GM21786 (cell line): ENCODE data around the gene KCNK4.
A peak's percentile ranks its signal among the peaks of the same experiment; 100 is the strongest.
"Not testable (repeated sequence)": the region's sequence is repeated elsewhere in the genome, so short reads cannot be mapped to it uniquely, and the experiment has no call there.

Source experiments
- ATAC-seq: cut with Tn5 transposase; IDR thresholded peaks from one replicate; pipeline ENCODE4 v1.9.1; 2021; ENCODE audit not compliant: unreplicated experiment

KCNK4 gene

DNA sequence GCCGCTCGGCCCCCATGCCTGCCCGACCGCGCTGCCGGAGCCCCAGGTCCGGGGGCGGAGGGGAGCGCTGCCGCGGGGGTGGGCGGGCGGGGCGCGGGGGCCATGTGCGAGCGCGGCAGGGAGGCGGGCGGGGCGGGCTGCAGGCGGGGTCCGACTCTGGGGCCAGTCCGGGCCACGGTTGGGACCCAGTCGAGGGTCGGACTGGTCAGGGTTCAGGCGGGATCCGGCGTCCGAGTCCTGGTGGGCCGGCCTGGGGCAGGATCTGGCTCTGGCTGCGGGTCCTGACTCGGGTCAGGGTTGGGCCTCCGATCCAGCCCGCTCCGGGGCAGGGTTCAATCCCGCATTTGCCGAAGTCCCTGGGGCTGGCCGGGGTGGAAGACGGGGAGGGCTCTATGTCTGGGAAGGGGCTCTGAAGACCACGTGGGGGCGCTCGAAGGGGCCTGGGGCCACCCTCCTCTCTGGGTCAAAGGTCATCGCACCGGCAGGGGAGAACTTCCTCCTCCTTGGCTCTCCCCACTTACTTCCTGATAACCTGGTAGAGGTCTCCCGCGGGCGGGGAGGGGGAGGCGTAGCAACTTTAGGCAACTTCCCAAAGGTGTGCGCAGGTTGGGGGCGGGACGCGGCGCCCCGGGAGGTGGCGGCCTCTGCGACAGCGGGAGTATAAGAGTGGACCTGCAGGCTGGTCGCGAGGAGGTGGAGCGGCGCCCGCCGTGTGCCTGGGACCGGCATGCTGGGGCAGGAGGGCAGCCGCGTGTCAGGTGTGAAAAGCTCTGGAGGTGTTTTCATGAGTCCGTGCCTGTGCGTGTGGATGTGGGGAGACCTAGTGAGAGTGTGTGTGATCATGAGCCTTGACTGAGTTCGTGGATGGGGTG is 14.8 kb downstream of the KCNK4 start:
- ATAC-seq = peak; percentile 28

DNA sequence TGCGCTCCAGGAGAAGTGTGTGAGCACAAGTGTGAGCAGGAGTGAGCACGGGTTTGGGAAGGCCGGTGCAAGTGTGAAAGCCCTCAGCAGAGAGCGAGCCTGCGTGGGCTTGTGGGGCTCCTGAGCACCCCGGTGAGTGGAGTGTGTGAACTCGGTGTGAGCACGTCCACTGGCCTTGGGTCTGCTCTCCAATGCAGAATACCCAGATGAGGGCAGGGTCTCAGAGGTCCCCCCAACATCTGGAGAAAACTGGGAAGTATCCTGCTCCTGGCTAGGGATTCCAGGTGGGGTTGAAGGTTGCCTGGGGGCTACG is 15.4 kb downstream of the KCNK4 start:
- no peak for ATAC-seq

DNA sequence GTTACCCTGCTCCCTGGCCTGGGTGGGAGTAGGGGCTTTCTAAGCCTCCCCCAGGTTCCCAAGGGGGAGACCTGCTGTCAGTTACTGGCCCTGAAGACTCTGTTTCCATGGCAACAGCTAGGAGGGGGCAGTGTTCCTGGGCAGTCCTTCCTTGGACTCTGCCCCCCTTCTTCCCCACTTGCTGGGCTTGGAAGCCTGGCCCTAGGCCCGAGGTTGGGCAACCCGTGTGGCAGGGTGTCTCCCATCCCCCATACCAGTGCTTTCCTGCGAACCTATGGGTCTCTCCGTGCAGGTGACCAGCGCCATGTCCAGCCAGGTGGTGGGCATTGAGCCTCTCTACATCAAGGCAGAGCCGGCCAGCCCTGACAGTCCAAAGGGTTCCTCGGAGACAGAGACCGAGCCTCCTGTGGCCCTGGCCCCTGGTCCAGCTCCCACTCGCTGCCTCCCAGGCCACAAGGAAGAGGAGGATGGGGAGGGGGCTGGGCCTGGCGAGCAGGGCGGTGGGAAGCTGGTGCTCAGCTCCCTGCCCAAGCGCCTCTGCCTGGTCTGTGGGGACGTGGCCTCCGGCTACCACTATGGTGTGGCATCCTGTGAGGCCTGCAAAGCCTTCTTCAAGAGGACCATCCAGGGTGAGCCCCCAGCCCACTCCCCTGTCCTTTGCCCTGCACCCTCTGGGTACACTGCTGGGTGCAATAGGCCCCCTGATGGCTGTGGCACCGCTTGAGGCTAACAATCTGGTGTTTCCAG is 15.9 kb downstream of the KCNK4 start:
- no peak for ATAC-seq

DNA sequence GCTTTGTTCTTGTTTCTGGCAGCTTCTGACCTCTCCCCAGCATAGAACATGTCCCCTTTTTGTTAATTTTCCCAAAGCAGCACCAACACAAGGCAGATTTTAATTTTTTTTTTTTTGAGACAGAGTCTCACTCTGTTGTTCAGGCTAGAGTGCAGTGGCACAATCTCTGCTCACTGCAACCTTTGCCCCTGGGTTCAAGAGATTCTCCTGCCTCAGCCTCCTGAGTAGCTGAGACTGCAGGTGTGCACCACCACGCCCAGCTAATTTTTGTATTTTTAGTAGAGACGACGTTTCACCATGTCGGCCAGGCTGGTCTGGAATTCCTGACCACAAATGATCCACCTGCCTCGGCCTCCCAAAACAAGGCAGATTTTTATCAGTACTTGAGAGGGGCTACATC is 16.7 kb downstream of the KCNK4 start:
- ATAC-seq = not testable (repeated sequence)

DNA sequence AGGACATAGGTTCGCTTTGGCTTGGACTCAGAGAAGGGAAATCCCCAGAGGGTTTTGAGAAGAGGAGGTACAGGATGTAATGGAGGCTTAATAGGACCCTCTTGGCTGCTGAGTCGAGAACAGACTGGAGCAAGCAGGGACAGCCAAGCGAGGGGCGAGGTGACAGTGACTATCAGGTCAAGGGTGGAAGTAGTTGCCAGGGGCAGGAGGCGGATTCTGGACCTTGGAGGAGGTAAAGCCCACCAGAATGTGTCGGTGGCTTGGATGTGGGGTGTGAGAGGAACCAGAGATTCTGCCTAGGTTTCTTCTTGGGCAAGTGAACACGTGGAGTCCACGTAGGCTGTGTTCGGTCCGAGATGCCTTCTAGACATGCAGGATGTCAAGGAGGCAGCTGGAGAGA is 21.8 kb downstream of the KCNK4 start:
- ATAC-seq = no peak

DNA sequence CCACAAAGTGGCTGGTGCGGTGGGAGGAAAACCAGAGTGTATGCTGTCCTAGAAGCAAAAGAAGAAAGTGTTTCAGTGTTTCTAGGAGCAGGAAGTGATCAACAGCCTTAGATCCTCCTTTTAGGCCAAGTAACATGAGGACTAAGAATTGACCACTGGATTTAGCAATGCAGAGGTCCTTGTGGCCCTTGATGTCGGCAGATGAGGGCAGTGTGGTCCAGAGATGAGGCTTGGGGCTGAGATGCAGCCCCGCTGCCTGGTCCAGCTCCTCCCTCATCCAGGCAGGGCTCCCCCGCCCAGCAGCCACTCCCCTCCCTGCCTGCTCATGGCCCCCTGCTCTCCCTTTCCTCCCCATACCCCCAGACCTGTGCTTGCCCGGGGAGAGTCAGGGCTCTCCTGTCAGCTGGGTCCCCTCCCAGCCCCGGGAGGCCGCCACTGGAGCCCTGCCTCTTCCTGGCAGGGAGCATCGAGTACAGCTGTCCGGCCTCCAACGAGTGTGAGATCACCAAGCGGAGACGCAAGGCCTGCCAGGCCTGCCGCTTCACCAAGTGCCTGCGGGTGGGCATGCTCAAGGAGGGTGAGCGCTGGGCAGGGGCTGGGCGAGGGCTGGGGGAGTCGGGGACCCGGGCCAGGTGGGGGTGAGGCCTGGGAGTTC is 22.5 kb downstream of the KCNK4 start:
- ATAC-seq = no peak

DNA sequence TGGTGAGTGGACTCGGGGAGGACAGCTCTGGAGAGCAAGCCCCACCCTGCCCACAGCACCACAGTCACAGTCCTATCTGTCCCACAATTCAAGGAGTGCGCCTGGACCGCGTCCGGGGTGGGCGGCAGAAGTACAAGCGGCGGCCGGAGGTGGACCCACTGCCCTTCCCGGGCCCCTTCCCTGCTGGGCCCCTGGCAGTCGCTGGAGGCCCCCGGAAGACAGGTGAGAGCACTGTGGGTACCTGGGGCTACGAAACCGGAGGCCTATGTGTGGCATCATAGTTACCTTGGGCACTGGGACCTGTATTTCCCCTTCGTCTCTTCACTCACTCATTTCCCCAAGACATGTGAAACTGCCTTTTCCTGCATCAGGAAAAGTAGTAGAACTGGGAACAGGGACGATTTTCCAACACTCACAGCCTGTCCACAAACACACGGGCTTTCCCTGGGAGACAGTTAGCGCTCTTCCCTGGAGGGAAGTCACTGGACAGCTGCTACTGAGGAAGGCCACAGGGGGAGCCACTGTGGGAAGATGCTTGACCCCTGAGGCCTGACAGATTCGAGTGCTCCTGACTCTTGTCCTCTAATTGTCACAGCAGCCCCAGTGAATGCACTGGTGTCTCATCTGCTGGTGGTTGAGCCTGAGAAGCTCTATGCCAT is 23.2 kb downstream of the KCNK4 start:
- ATAC-seq = no peak

DNA sequence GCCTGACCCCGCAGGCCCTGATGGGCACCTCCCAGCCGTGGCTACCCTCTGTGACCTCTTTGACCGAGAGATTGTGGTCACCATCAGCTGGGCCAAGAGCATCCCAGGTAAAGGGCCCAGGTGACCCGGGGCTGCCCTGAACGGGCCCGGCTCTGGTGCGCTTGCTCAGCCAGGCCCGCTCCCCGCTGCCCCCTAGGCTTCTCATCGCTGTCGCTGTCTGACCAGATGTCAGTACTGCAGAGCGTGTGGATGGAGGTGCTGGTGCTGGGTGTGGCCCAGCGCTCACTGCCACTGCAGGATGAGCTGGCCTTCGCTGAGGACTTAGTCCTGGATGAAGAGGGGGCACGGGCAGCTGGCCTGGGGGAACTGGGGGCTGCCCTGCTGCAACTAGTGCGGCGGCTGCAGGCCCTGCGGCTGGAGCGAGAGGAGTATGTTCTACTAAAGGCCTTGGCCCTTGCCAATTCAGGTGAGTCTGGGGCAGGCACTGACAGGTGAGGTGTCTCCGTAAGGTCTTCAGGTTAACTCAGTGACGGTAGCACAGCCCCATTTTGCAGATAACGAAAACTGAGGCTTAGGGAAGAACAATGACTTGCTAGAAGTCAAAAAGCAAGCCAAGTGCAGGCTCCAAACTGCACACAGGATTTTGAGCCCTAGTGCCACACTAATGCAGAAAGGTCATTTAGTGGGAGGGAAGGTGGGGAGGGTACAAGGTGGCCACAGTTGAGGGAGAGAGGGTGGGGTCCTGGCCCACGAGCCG is 23.9 kb downstream of the KCNK4 start:
- ATAC-seq = no peak

DNA sequence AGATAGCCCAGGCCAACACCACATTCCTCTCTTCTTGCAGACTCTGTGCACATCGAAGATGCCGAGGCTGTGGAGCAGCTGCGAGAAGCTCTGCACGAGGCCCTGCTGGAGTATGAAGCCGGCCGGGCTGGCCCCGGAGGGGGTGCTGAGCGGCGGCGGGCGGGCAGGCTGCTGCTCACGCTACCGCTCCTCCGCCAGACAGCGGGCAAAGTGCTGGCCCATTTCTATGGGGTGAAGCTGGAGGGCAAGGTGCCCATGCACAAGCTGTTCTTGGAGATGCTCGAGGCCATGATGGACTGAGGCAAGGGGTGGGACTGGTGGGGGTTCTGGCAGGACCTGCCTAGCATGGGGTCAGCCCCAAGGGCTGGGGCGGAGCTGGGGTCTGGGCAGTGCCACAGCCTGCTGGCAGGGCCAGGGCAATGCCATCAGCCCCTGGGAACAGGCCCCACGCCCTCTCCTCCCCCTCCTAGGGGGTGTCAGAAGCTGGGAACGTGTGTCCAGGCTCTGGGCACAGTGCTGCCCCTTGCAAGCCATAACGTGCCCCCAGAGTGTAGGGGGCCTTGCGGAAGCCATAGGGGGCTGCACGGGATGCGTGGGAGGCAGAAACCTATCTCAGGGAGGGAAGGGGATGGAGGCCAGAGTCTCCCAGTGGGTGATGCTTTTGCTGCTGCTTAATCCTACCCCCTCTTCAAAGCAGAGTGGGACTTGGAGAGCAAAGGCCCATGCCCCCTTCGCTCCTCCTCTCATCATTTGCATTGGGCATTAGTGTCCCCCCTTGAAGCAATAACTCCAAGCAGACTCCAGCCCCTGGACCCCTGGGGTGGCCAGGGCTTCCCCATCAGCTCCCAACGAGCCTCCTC is 24.8 kb downstream of the KCNK4 start:
- not testable (repeated sequence) for ATAC-seq

DNA sequence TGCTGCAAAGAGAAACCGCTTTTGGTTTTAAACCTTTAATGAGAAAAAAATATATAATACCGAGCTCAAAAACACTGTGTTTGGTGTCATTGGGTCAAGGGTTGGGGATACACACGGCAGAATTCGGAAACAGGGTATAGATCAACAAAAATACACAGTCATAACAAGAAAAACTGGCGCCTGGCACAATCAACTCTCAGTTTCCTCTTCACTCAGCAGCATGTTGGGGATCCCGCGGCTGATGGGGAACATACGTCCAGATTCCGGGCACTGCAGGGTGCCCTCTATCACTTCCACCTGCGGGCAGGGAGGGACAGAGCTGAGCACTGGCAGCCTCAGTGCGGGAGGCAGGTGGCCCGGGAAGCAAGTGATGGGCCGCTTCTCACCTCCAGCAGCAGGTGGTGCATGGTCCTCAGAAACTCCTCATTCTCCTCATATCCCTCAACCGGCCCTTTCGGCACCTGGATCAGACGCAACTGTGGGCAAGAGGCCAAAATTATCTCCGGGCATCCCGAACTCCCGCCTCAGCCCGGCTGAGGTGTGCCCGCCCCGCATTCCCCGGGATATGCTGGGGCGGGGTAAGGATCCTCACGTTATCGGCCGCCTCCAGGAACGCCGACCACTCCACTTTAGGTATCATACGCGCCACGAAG is 25.7 kb downstream of the KCNK4 start:
- ATAC-seq = no peak

DNA sequence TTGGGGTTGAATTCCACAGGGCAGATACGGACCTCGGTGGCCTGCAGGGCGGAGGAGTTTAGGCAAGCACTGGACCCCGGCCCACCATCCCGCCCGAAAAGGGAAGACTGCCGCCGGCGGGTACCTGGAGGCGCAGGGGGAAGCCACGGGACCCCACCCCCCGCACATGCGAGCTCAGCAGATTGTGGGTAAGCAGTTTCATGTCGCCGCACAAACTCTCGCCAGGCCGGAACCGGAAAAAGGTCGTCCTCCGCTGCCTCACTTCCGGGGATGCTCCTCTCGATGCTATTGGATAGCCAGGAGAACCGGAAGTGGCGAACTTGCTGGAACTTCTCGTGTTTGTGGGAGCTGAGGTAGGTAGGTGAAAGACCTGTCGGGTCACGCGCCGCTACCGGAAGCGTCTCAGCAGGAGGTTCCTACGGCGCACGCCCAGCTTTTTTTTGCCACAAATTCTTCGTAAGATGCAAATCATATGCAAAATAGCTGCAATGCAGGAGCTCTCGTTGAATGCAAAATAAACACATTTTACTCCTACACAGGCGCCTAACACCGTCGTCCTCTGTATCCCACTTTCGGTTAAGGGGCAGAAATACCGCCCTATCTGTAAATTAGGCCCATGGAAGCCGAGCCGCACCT is 26.3 kb downstream of the KCNK4 start, which contains the start of gene TRMT112:
TRMT112 (minus strand) TSS at position 235 of the 636 bp plus-strand sequence; CDS start at position 202, 33 bp downstream.
- ATAC-seq = peak; percentile 51

DNA sequence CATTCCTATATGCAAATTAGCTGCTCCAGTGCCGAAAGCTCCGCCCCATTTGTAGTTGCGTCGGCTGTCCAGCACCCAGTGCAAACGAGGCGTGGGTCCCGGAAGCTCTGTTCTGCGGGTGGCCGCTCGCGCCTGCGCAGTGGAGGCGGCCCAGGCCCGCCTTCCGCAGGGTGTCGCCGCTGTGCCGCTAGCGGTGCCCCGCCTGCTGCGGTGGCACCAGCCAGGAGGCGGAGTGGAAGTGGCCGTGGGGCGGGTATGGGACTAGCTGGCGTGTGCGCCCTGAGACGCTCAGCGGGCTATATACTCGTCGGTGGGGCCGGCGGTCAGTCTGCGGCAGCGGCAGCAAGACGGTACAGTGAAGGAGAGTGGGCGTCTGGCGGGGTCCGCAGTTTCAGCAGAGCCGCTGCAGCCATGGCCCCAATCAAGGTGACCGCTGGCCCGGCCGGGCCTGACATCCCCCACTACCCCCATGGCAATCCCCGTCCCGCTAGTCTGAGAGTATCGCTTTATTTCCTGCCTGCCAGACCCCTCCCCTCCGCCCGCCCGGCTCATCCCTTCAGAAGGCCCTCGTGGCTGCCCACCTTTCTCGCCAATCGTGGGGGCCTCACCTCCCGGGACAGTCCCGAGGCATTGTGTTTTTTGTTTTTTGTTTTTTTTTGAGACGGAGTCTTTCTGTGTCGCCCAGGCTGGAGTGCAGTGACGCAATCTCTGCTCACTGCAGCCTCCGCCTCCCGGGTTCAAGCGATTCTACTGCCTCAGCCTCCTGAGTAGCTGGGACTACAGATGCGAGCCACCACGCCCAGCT is 27.1 kb downstream of the KCNK4 start, which contains the start of gene PRDX5:
PRDX5 (plus strand) TSS at position 161 of the 805 bp plus-strand sequence; CDS start at position 256, 95 bp downstream.
- peak; percentile 75 for ATAC-seq

DNA sequence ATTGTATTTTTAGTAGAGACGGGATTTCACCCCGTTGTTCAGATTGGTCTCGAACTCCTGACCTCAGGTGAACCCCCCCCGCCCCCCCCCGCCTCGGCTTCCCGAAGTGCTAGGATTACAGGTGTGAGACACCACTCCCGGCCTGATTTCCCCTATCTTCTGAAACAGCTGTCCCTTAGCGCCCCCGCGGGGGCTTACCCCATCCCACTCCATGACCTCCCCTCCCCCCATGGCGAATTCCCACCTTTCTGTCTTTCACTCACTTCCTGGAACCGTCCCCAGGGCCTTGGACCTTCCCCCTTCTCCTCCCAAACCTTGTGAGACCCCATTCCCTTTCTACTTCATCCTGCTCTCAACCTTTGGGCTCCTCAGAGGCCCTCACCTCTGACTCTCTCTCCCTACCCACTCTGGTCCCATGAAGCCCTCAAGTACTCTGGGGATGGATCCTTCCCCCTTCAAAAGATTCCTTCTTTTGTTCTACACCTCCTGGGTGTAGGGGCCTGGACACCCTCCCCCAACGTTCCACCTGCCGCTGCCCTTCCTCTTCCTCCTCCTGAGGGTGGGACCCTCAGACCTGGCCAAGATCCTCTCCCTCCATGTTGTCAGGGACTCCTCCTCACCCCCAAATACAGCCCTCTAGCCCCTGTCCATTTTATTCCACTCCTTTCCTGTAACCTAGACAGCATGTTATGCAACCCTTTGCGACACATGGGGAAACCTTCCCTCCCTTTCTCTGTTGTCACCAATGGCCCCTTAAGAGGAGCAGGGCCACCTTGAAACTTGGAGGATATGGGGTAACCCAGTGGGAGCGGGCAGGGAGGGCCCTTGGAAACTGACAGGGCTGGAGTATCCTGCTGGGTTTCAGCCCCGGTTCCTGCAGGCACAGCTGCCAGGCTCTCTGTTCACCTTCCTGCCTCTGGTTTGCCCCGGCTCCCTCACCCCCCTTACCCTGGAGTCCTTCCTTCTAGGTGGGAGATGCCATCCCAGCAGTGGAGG is 28.0 kb downstream of the KCNK4 start:
- ATAC-seq = no peak

DNA sequence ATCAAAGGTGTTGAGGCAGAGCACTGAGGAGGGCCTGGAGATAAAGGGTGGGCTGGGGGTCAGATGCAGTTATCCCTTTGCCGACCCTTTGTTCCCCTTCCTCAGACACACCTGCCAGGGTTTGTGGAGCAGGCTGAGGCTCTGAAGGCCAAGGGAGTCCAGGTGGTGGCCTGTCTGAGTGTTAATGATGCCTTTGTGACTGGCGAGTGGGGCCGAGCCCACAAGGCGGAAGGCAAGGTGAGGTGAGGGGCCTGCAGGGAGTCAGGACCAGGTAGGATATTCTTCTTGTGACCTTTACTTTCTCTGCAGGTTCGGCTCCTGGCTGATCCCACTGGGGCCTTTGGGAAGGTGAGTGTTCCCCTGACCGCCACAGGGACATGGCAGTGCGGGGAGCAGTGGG is 29.5 kb downstream of the KCNK4 start:
- no peak for ATAC-seq

DNA sequence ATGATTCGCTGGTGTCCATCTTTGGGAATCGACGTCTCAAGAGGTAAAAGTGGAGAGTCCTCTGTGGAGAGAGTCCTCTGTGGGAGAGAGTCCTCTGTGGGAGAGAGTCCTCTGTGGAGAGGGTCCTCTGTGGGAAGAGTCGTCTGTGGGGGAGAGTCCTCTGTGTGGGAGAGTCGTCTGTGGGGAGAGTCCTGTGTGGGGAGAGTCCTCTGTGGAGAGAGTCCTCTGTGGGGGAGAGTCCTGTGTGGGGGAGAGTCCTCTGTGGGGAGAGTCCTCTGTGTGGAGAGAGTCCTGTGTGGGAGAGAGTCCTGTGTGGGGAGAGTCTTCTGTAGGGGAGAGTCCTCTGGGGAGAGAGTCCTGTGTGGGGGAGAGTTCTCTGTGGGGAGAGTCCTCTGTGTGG is 29.9 kb downstream of the KCNK4 start:
- no peak for ATAC-seq

DNA sequence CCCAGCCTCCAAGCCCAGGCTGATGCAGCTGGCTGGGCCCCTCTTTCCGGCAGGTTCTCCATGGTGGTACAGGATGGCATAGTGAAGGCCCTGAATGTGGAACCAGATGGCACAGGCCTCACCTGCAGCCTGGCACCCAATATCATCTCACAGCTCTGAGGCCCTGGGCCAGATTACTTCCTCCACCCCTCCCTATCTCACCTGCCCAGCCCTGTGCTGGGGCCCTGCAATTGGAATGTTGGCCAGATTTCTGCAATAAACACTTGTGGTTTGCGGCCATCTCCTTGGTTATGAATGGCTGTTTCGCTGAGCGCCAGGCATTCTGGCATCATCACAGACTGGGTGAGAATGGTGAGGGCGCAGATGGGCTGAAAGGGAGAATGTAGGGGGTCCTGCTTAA is 30.4 kb downstream of the KCNK4 start:
- ATAC-seq = no peak

DNA sequence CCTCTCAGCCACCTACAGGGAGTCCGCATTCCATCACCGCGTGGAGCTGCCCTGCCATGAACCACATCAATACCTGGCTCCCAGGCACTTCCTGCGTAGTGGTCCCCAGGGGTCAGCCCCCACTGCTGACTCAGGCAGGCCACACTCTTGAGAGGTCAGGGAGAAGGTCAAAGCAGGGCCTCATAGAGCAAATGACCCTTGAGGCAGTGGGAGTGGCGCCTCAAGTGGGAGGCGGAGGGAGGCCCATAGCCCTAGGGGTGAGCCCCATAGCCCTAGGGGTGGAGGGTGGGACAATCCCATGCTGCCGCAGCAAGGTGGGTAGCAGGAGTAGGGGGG is 31.8 kb downstream of the KCNK4 start:
- ATAC-seq = no peak
